HepG2 (cell line): ENCODE results near the gene MTFR1L. TPM values are rescaled to one million over a fixed set of nuclear protein-coding genes. Genes with fewer than 3 reads are reported as not detected.
A peak's percentile ranks its signal among the peaks of the same experiment; 100 is the strongest.

ENCODE experiments used
- ARHGAP35 ChIP-seq: sonication (generic); formaldehyde crosslinking; IDR thresholded peaks from 2 replicates; pipeline ENCODE4 v1.9.0; 2022; ENCODE audit warnings: mild to moderate bottlenecking, inconsistent platforms, moderate library complexity, missing genetic modification reagents, borderline replicate concordance
- CEBPB ChIP-seq: IDR thresholded peaks from 2 replicates; pipeline ENCODE4 v1.6.1; 2011; ENCODE audit warnings: low read depth, low read length, improper control_type of control experiment, borderline replicate concordance
- CREB3 ChIP-seq: sonication (generic); formaldehyde crosslinking; IDR thresholded peaks from 2 replicates; pipeline ENCODE4 v1.5.0; 2020; ENCODE audit warnings: missing genetic modification reagents
- GATA4 ChIP-seq: sonication (generic); IDR thresholded peaks from 2 replicates; pipeline ENCODE4 v1.6.1; 2016; ENCODE audit warnings: antibody characterized with exemption, low read depth, borderline replicate concordance
- IKZF4 ChIP-seq: sonication (generic); formaldehyde crosslinking; IDR thresholded peaks from 2 replicates; pipeline ENCODE4 v1.5.1; 2020; ENCODE audit warnings: borderline replicate concordance, mild to moderate bottlenecking, low read depth, missing genetic modification reagents; ENCODE audit errors: not compliant biosample characterization
- JUNB ChIP-seq: sonication (generic); formaldehyde crosslinking; IDR thresholded peaks from 2 replicates; pipeline ENCODE4 v1.8.0; 2022; ENCODE audit warnings: missing genetic modification reagents, mild to moderate bottlenecking, borderline replicate concordance
- KAT8 ChIP-seq: IDR thresholded peaks from 2 replicates; pipeline ENCODE4 v1.6.1; 2016; ENCODE audit warnings: missing genetic modification reagents, missing compliant biosample characterization
- KMT2B ChIP-seq: IDR thresholded peaks from 2 replicates; pipeline ENCODE4 v1.6.1; 2016; ENCODE audit warnings: missing genetic modification reagents, missing compliant biosample characterization
- PITX1 ChIP-seq: sonication (generic); formaldehyde crosslinking; IDR thresholded peaks from 2 replicates; pipeline ENCODE4 v1.5.1; 2020; ENCODE audit warnings: mild to moderate bottlenecking, missing genetic modification reagents
- PRMT3 ChIP-seq: sonication (generic); formaldehyde crosslinking; IDR thresholded peaks from 2 replicates; pipeline ENCODE4 v1.8.1; 2022; ENCODE audit warnings: low read depth, mild to moderate bottlenecking, moderate library complexity, missing genetic modification reagents, borderline replicate concordance
- SMAD9 ChIP-seq: sonication (generic); formaldehyde crosslinking; IDR thresholded peaks from 2 replicates; pipeline ENCODE4 v1.5.1; 2020; ENCODE audit warnings: mild to moderate bottlenecking, missing genetic modification reagents
- SP4 ChIP-seq: sonication (generic); formaldehyde crosslinking; IDR thresholded peaks from 2 replicates; pipeline ENCODE4 v1.8.1; 2023; ENCODE audit warnings: mild to moderate bottlenecking, missing genetic modification reagents
- TEF ChIP-seq: sonication (generic); formaldehyde crosslinking; IDR thresholded peaks from 2 replicates; pipeline ENCODE4 v1.5.0; 2020; ENCODE audit warnings: missing genetic modification reagents
- TGIF2 ChIP-seq: IDR thresholded peaks from 2 replicates; pipeline ENCODE4 v1.6.1; 2016; ENCODE audit warnings: control low read depth, missing compliant biosample characterization
- YEATS4 ChIP-seq: sonication (generic); formaldehyde crosslinking; IDR thresholded peaks from 2 replicates; pipeline ENCODE4 v1.4.0; 2020; ENCODE audit warnings: missing genetic modification reagents, borderline replicate concordance
- ZBTB2 ChIP-seq: sonication (generic); formaldehyde crosslinking; IDR thresholded peaks from 2 replicates; pipeline ENCODE4 v1.8.0; 2022; ENCODE audit warnings: low read depth, missing genetic modification reagents
- ZBTB42 ChIP-seq: sonication (generic); formaldehyde crosslinking; IDR thresholded peaks from 2 replicates; pipeline ENCODE4 v1.5.0; 2020; ENCODE audit warnings: mild to moderate bottlenecking, missing genetic modification reagents
- ZNF263 ChIP-seq: sonication (generic); formaldehyde crosslinking; IDR thresholded peaks from 2 replicates; pipeline ENCODE4 v1.4.0; 2020; ENCODE audit warnings: missing genetic modification reagents
- ZNF33A ChIP-seq: sonication (generic); formaldehyde crosslinking; IDR thresholded peaks from 2 replicates; pipeline ENCODE4 v1.5.1; 2020; ENCODE audit warnings: missing genetic modification reagents, mild to moderate bottlenecking, moderate library complexity, borderline replicate concordance
- ZNF362 ChIP-seq: sonication (generic); formaldehyde crosslinking; IDR thresholded peaks from 2 replicates; pipeline ENCODE4 v1.4.0; 2020; ENCODE audit warnings: missing genetic modification reagents, mild to moderate bottlenecking, borderline replicate concordance
- ZNF503 ChIP-seq: sonication (generic); formaldehyde crosslinking; IDR thresholded peaks from 2 replicates; pipeline ENCODE4 v1.4.0; 2020; ENCODE audit warnings: missing genetic modification reagents
- ZNF776 ChIP-seq: sonication (generic); formaldehyde crosslinking; IDR thresholded peaks from 2 replicates; pipeline ENCODE4 v1.4.0; 2020; ENCODE audit warnings: mild to moderate bottlenecking, missing genetic modification reagents
- ZNF879 ChIP-seq: sonication (generic); formaldehyde crosslinking; IDR thresholded peaks from 2 replicates; pipeline ENCODE4 v1.8.1; 2023; ENCODE audit warnings: missing genetic modification reagents
- polyA plus RNA-seq, 8 experiments: library from polyadenylated mRNA; depleted of rRNA in 3 of 8; stranded (reverse) in 7 of 8; unstranded in 1 of 8; fragments of >200 nt; fragmentation: Illumina TruSeq in 4 of 8; extraction: Trizol in 4 of 8; gene quantifications; 2 replicates each; pipeline versions ENCODE4 v1.2.1 to v1.2.3, GENCODE V29; 2011 to 2016; ENCODE audit warnings: low read depth in 4 of 8, missing spikeins in 1 of 8, mixed read lengths in 1 of 8; ENCODE audit not compliant: insufficient read depth in 1 of 8
- total RNA-seq, 5 experiments: library from RNA; depleted of rRNA; stranded (reverse); fragments of >200 nt; fragmentation: Illumina TruSeq; extraction: Trizol; gene quantifications; 2 replicates each; pipeline ENCODE4 v1.2.3, GENCODE V29; 2016; ENCODE audit warnings: low read depth in 1 of 5

The MTFR1L gene
- total and polyA plus RNA-seq, 2 of the 13 experiments (the other 11 are each of a cell fraction or from before 2014, with no cell fraction given) = 38.0 to 55.7 TPM

GRCh38 chr1:25871086-25871703, 51.4 kb downstream of the MTFR1L start (continued):
- TF ChIP-seq ZBTB2 (CRISPR knock-in tag) (no peak), TEF (CRISPR knock-in tag) (no peak), PRMT3 (CRISPR knock-in tag) (no peak), CEBPB (no peak), SMAD9 (CRISPR knock-in tag) (no peak), KAT8 (CRISPR knock-in tag) (no peak), ZNF879 (CRISPR knock-in tag) (no peak), JUNB (CRISPR knock-in tag) (no peak), ZNF776 (CRISPR knock-in tag) (no peak), KMT2B (CRISPR knock-in tag) (no peak), ZNF362 (CRISPR knock-in tag) (0 out of 2 replicates have a peak, but pooled peaks have one; percentile 25), TGIF2 (CRISPR knock-in tag) (no peak), ZBTB42 (CRISPR knock-in tag) (no peak), ZNF33A (CRISPR knock-in tag) (no peak), YEATS4 (CRISPR knock-in tag) (no peak), ARHGAP35 (CRISPR knock-in tag) (no peak), CREB3 (CRISPR knock-in tag) (no peak), GATA4 (no peak), ZNF263 (CRISPR knock-in tag) (no peak), SP4 (CRISPR knock-in tag) (peak; percentile 53; the same call in 1 of the 2 replicates), ZNF503 (CRISPR knock-in tag) (no peak), IKZF4 (CRISPR knock-in tag) (no peak), PITX1 (CRISPR knock-in tag) (no peak)
